Measurements from ENCODE around the gene ARFGAP2. TPM values are rescaled to one million over a fixed set of nuclear protein-coding genes. Genes with fewer than 3 reads are reported as not detected.

The ARFGAP2 gene
- total RNA-seq, 1 donor from 2014 or later: 98.3 TPM

DNA sequence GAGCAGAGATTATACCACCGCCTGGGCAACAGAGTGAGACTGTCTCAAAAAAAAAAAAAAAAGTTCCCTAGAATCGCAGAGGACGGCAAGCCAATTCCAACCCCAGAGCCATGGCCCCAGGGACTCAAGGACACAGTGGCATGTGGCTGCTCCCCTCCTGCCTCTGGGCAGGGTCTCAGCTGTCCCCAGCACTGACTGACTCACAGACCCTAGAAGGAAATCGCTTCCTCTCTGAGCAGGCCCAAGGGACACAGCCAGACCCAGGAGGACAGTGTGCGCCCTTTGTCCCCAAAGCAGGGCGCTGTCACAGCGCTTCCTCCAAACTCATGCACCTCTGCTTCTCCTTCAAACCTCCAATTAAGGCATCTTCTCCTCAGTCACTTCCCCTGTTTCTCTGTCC is 7.3 kb upstream of the ARFGAP2 start:
- no peak for DNase-seq

GRCh38 chr11:47183031-47183856 is 6.6 kb upstream of the ARFGAP2 start:
- Mint-ChIP-seq H3K36me3 (ENCODE audit: low read depth) (no peaks in the 10 kb centered on the region), H3K9me3 (no peaks in the 10 kb centered on the region), H3K27me3 (peaks cover 14% of the 10 kb centered on the region), H3K4me3 (no peak overlapping the region), H3K4me1 (peaks cover 11% of the 10 kb centered on the region), H3K27ac (no peak overlapping the region)
- intact Hi-C loops (cut with micrococcal nuclease): no loop called here
- no peak for DNase-seq

More for the DNA sequence above, 7.3 kb upstream of the ARFGAP2 start:
- Mint-ChIP-seq H3K36me3 (ENCODE audit: low read depth) (no peaks in the 10 kb centered on the region), H3K27me3 (peaks cover 16% of the 10 kb centered on the region), H3K4me3 (no peak overlapping the region), H3K9me3 (no peaks in the 10 kb centered on the region), H3K4me1 (peaks cover 11% of the 10 kb centered on the region), H3K27ac (no peak overlapping the region)
- intact Hi-C loops (cut with micrococcal nuclease): no loop called here

GRCh38 chr11:47182380-47182779 is 5.7 kb upstream of the ARFGAP2 start:
- Mint-ChIP-seq H3K27me3 (peaks cover 6% of the 10 kb centered on the region), H3K4me3 (no peak overlapping the region), H3K9me3 (no peaks in the 10 kb centered on the region), H3K27ac (no peak overlapping the region), H3K4me1 (peaks cover 17% of the 10 kb centered on the region), H3K36me3 (ENCODE audit: low read depth) (no peaks in the 10 kb centered on the region)
- intact Hi-C loops (cut with micrococcal nuclease): no loop called here
- no peak for DNase-seq

- Mint-ChIP-seq H3K36me3 (ENCODE audit: low read depth) (peaks cover 2% of the 10 kb centered on the region), H3K4me3 (no peak overlapping the region), H3K27ac (no peak overlapping the region), H3K27me3 (no peaks in the 10 kb centered on the region), H3K9me3 (no peaks in the 10 kb centered on the region), H3K4me1 (peaks cover 15% of the 10 kb centered on the region)
- no peak for DNase-seq
- intact Hi-C loops (cut with micrococcal nuclease): no loop called here
These were observed 4.6 kb upstream of the ARFGAP2 start for GRCh38 chr11:47181271-47181670.

- H3K27me3 Mint-ChIP-seq: no peaks in the 10 kb centered on the region
- no peak for DNase-seq
- H3K4me3 Mint-ChIP-seq: no peak overlapping the region
- intact Hi-C loops (cut with micrococcal nuclease): no loop called here
- no peak overlapping the region for H3K27ac Mint-ChIP-seq
- peaks cover 7% of the 10 kb centered on the region for H3K36me3 Mint-ChIP-seq (ENCODE audit: low read depth)
- H3K4me1 Mint-ChIP-seq: peaks cover 24% of the 10 kb centered on the region
- H3K9me3 Mint-ChIP-seq: no peaks in the 10 kb centered on the region
These were observed 3.5 kb upstream of the ARFGAP2 start for GRCh38 chr11:47180006-47180787.

GRCh38 chr11:47179655-47179991 is 2.9 kb upstream of the ARFGAP2 start:
- peak; percentile 84 for DNase-seq
- intact Hi-C loops (cut with micrococcal nuclease): no loop called here
- H3K9me3 Mint-ChIP-seq: no peaks in the 10 kb centered on the region

GRCh38 chr11:47178737-47179654 is 2.3 kb upstream of the ARFGAP2 start:
- no peak overlapping the region for H3K27ac Mint-ChIP-seq
- intact Hi-C loops (cut with micrococcal nuclease): no loop called here
- no peak for DNase-seq
- no peaks in the 10 kb centered on the region for H3K27me3 Mint-ChIP-seq
- H3K4me3 Mint-ChIP-seq: no peak overlapping the region
- peaks cover 9% of the 10 kb centered on the region for H3K36me3 Mint-ChIP-seq (ENCODE audit: low read depth)
- no peaks in the 10 kb centered on the region for H3K9me3 Mint-ChIP-seq
- peaks cover 25% of the 10 kb centered on the region for H3K4me1 Mint-ChIP-seq

More at GRCh38 chr11:47179655-47179991, 2.9 kb upstream of the ARFGAP2 start:
- Mint-ChIP-seq H3K4me1 (peaks cover 25% of the 10 kb centered on the region), H3K27ac (no peak overlapping the region), H3K27me3 (no peaks in the 10 kb centered on the region), H3K4me3 (no peak overlapping the region), H3K36me3 (ENCODE audit: low read depth) (peaks cover 9% of the 10 kb centered on the region)

- intact Hi-C loops (cut with micrococcal nuclease): no loop called here
These were observed 1.6 kb upstream of the ARFGAP2 start for GRCh38 chr11:47178316-47178715.

GRCh38 chr11:47177846-47178245 is 1.2 kb upstream of the ARFGAP2 start:
- H3K36me3 Mint-ChIP-seq (ENCODE audit: low read depth): peaks cover 13% of the 10 kb centered on the region
- H3K27ac Mint-ChIP-seq: peak overlapping the region; percentile 99
- intact Hi-C loops (cut with micrococcal nuclease): loop anchor here (1.0 to 2.0 kb wide), 8 partner anchors 8 to 477 kb away; partner anchors contain the start of genes ACP2, ARHGAP1, CKAP5 and DDB2
- no peaks in the 10 kb centered on the region for H3K27me3 Mint-ChIP-seq
- H3K9me3 Mint-ChIP-seq: no peaks in the 10 kb centered on the region
- H3K4me3 Mint-ChIP-seq: peak overlapping the region; percentile 92
- DNase-seq: no peak
- H3K4me1 Mint-ChIP-seq: peaks cover 25% of the 10 kb centered on the region

More at GRCh38 chr11:47178316-47178715, 1.6 kb upstream of the ARFGAP2 start:
- H3K27ac Mint-ChIP-seq: no peak overlapping the region
- H3K27me3 Mint-ChIP-seq: no peaks in the 10 kb centered on the region
- H3K4me3 Mint-ChIP-seq: no peak overlapping the region
- no peak for DNase-seq
- H3K4me1 Mint-ChIP-seq: peaks cover 25% of the 10 kb centered on the region
- no peaks in the 10 kb centered on the region for H3K9me3 Mint-ChIP-seq
- peaks cover 9% of the 10 kb centered on the region for H3K36me3 Mint-ChIP-seq (ENCODE audit: low read depth)

- H3K9me3 Mint-ChIP-seq: no peaks in the 10 kb centered on the region
- H3K27ac Mint-ChIP-seq: peak overlapping the region; percentile 99
- no peaks in the 10 kb centered on the region for H3K27me3 Mint-ChIP-seq
- peaks cover 28% of the 10 kb centered on the region for H3K4me1 Mint-ChIP-seq
- intact Hi-C loops (cut with micrococcal nuclease): loop anchor here (1.0 to 2.0 kb wide), 8 partner anchors 9 to 477 kb away; partner anchors contain the start of genes ACP2, ARHGAP1, CKAP5 and DDB2
- peaks cover 15% of the 10 kb centered on the region for H3K36me3 Mint-ChIP-seq (ENCODE audit: low read depth)
- DNase-seq: peak; percentile 91
- H3K4me3 Mint-ChIP-seq: peak overlapping the region; percentile 92
These were observed 658 bp upstream of the ARFGAP2 start for GRCh38 chr11:47177229-47177845.

GRCh38 chr11:47175746-47176327 is 842 bp downstream of the ARFGAP2 start:
- DNase-seq: no peak
- intact Hi-C loops (cut with micrococcal nuclease): loop anchor here (1.0 to 2.0 kb wide), 2 partner anchors 250 to 475 kb away; partner anchors contain the start of genes ARHGAP1, PSMC3 and ZNF408
- peaks cover 33% of the 10 kb centered on the region for H3K4me1 Mint-ChIP-seq
- peaks cover 26% of the 10 kb centered on the region for H3K36me3 Mint-ChIP-seq (ENCODE audit: low read depth)
- no peaks in the 10 kb centered on the region for H3K9me3 Mint-ChIP-seq
- peak overlapping the region; percentile 99 for H3K27ac Mint-ChIP-seq
- H3K27me3 Mint-ChIP-seq: no peaks in the 10 kb centered on the region
- H3K4me3 Mint-ChIP-seq: peak overlapping the region; percentile 92

- Mint-ChIP-seq H3K4me3 (no peak overlapping the region), H3K27me3 (no peaks in the 10 kb centered on the region), H3K36me3 (ENCODE audit: low read depth) (peaks cover 36% of the 10 kb centered on the region), H3K27ac (peak overlapping the region; percentile 45), H3K4me1 (peaks cover 28% of the 10 kb centered on the region), H3K9me3 (no peaks in the 10 kb centered on the region)
- DNase-seq: no peak
- intact Hi-C loops (cut with micrococcal nuclease): no loop called here
These were observed 3.8 kb downstream of the ARFGAP2 start for GRCh38 chr11:47172740-47173336.

Measured in activated CD4-positive, alpha-beta T cell treated with anti-CD3 and anti-CD28 coated beads, Interleukin-2, amount 10 ng/mL, durations not matched to agents 24 days and 14 days (primary cell).